Spleen (tissue), 7 donors: ENCODE results near the gene ADGRL3.

Experiments
- POLR2A ChIP-seq, 3 donors: fragments of 450-650 bp; IDR thresholded peaks; one replicate each; pipeline ENCODE4 v1.5.1; 2017; ENCODE audit warnings: antibody characterized with exemption in 3 of 3, mild to moderate bottlenecking in 1 of 3
- TF ChIP-seq, protein P1 (sequence below), 11 experiments: fragments of 200-600 bp in 7 of 11; fragments of 450-650 bp in 4 of 11; sonication (generic) in 4 of 11; IDR thresholded peaks in 8 of 11; conservative IDR thresholded peaks in 3 of 11; 1 replicate in 7 of 11; 2 replicates in 4 of 11; pipeline versions ENCODE4 v1.4.0 to v1.8.0; 2016 to 2021; ENCODE audit warnings: antibody characterized with exemption in 11 of 11, inconsistent platforms in 4 of 11, mild to moderate bottlenecking in 1 of 11
- donor health status: DM: no; HTN: no; CAD: no; lungs with moderate emphysema.
- donor health status: DM: no; HTN: no; CAD: no.
- donor health status: DM: no; HTN: no; CAD: no.

DNA sequence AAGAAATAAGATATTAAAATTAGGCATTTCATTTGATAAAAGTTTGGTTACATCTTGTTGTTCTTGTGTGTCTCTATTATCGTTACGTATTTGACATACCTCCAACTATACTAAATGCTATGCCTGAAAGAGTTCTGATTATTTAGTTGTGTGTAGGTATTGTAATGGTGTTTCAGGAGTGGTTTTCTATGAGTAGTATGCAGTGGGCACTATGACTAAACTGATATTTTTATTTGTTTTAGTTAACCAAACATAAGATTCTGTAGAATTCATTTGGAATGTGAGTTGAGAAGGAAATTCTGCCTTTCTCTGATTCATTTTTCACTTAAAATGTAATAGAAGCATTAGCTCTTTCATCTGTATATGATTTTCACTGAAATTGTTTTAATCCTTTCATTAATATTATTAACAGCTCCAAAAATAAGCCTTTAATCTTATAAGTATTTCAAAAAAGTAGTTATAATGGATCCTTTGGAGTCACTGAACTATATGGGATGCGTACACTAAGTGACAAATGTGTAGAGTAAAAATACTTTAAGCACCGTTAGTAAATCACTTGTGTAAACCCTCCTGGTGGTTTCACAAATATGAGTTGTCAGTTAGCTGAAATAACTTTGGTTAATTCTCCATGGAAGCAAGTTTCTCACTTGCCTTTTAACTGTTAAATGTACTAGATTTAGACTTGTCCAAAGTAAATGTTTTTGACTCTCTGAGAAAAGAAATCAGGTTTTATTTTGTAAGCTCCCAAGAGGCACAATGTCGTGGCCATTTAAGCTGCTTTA is 388.7 kb downstream of the ADGRL3 start:
- TF ChIP-seq, protein P1, sequence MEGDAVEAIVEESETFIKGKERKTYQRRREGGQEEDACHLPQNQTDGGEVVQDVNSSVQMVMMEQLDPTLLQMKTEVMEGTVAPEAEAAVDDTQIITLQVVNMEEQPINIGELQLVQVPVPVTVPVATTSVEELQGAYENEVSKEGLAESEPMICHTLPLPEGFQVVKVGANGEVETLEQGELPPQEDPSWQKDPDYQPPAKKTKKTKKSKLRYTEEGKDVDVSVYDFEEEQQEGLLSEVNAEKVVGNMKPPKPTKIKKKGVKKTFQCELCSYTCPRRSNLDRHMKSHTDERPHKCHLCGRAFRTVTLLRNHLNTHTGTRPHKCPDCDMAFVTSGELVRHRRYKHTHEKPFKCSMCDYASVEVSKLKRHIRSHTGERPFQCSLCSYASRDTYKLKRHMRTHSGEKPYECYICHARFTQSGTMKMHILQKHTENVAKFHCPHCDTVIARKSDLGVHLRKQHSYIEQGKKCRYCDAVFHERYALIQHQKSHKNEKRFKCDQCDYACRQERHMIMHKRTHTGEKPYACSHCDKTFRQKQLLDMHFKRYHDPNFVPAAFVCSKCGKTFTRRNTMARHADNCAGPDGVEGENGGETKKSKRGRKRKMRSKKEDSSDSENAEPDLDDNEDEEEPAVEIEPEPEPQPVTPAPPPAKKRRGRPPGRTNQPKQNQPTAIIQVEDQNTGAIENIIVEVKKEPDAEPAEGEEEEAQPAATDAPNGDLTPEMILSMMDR (IDR thresholded peaks at IDR 0.05 in 8 of 11, conservative IDR thresholded peaks at IDR 0.05 in 3 of 11), result no peak
- TF ChIP-seq POLR2A (IDR thresholded peaks at IDR 0.05), result no peak
